HG03139 (cell line): ENCODE data around the gene LCA5.
"Not testable (repeated sequence)": the region's sequence is repeated elsewhere in the genome, so short reads cannot be mapped to it uniquely, and the experiment has no call there.

ENCODE experiments used
- ATAC-seq: cut with Tn5 transposase; IDR thresholded peaks from one replicate; pipeline ENCODE4 v1.9.1; 2021; ENCODE audit not compliant: unreplicated experiment

The LCA5 gene

GRCh38 chr6:79538106-79538971 is 1.1 kb upstream of the LCA5 start:
- ATAC-seq: no peak

DNA sequence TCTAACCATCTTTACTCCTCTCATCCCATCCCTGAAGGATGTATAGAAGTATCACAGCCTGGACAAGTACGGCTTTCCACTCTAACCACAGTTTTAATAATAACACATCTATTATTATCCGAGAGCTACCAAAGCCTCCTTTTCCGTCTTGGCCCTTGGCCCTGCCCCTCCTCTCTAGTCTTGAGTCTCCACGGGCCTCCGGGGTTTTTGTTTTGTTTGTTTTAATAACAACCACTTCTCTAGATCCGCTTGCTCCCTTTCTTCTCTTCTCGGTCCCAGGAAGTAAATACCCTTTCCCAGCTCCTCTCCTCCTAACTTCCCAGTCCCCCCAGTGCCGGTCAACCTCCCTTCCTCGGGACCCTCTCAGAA is 661 bp downstream of the LCA5 start:
- ATAC-seq: no peak

DNA sequence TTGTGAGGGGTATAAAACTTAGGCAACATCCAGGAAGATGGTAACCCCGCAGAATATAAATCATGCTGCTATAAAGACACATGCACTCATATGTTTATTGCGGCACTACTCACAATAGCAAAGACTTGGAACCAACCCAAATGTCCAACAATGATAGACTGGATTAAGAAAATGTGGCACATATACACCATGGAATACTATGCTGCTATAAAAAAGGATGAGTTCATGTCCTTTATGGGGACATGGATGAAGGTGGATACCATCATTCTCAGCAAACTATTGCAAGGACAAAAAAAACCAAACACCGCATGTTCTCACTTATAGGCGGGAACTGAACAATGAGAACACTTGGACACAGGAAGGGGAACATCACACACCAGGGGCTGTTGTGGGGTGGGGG is 7.7 kb downstream of the LCA5 start:
- ATAC-seq: not testable (repeated sequence)

GRCh38 chr6:79526897-79527296 is 10.3 kb downstream of the LCA5 start:
- ATAC-seq: no peak

GRCh38 chr6:79525272-79526100 is 11.7 kb downstream of the LCA5 start:
- no peak for ATAC-seq

DNA sequence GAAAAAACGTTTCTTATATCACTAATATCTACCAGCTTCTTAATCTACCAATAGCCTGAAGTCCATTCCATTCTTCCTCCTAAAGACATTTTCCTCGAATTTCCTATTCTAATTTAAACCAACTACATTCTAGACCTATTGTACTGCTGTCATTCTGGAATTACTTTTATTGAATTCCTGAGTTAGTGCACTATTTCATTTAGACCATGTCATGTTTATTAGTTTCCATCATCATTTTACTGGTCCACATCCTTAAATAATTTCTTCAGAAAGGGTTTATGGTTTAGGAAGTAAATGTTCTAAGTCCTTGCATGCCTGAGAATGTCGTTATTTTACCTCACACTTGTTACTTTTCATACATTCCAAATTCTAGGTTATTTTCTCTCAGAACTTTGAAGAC is 13.2 kb downstream of the LCA5 start:
- ATAC-seq: no peak

DNA sequence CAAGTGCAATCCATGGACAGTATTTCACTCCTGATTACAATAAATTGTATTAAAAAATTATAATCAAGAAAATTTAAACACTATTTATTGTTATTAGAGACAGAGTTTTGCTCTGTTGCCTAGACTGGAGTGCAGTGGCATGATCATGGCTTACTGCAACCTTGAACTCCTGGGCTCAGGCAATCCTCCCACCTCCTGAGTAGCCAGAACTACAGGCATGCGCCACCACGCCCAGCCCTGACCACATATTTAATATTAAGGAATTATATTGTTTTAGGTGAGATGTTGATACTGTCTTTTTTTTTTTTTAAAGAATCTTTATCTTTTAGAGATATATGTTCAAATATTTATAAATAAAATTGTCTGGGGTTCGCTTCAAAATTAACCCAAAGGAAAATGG is 14.6 kb downstream of the LCA5 start:
- no peak for ATAC-seq

- no peak for ATAC-seq
Observed at GRCh38 chr6:79520534-79520933, 16.7 kb downstream of the LCA5 start.

- ATAC-seq: no peak
Observed at GRCh38 chr6:79518842-79519241, 18.4 kb downstream of the LCA5 start.

- no peak for ATAC-seq
Observed at GRCh38 chr6:79515436-79515835, 21.8 kb downstream of the LCA5 start.

- ATAC-seq: no peak
Observed at GRCh38 chr6:79513111-79513510, 24.1 kb downstream of the LCA5 start.

- no peak for ATAC-seq
Observed at GRCh38 chr6:79512014-79512413, 25.2 kb downstream of the LCA5 start.

DNA sequence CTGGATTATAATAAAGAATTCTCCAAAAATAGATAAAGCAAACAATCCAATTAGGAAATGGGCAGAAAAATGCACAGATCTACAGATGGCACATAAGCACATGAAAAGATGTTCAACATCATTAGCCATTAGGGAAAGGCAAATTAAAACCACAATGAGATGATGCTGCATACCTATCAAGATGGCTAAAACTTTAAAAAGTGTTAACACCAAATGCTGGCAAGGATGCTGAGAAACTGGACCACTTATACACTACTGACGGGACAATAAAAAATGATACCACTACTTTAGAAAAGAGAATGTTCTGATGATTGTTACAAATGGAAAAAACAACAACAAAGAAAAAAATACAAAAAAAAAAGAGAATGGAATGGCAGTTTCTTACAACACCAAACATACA is 26.5 kb downstream of the LCA5 start:
- no peak for ATAC-seq

DNA sequence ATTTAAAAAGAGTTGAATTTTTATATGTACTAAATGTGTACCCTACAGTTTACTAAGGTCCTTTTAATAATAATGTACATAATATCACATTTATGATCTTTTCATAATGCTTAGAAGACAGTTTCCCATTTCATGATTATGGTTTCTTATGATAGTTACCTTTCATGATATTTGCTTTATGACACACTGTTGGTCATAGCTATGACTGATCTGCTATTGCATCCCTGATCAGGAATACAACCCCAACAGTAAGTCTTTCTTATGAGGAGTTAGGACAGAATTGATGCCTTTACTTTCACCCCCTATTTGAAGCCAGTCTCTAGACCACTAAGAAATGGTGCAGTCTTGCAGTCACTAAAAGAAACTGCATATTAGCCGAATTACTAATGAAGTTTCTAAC is 31.0 kb downstream of the LCA5 start:
- no peak for ATAC-seq

GRCh38 chr6:79504372-79504771 is 32.9 kb downstream of the LCA5 start:
- ATAC-seq: no peak

GRCh38 chr6:79498842-79499241 is 38.4 kb downstream of the LCA5 start:
- ATAC-seq: no peak

DNA sequence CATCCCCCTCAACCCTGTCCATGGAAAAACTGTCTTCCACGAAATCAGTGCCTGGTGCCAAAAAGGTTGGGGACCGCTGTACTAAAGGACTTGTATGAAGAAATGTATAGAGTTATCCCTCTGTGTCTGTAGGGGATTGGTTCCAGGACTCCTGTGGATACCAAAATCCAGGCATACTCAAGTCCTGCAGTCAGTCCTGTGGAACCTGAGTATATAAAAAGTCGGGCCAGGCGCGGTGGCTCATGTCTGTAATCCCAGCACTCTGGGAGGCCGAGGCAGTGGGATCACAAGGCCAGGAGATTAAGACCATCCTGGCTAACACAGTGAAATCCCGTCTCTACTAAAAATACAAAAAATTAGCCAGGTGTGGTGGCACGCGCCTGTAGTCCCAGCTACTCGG is 42.0 kb downstream of the LCA5 start:
- ATAC-seq: no peak

GRCh38 chr6:79494841-79495240 is 42.4 kb downstream of the LCA5 start:
- no peak for ATAC-seq

DNA sequence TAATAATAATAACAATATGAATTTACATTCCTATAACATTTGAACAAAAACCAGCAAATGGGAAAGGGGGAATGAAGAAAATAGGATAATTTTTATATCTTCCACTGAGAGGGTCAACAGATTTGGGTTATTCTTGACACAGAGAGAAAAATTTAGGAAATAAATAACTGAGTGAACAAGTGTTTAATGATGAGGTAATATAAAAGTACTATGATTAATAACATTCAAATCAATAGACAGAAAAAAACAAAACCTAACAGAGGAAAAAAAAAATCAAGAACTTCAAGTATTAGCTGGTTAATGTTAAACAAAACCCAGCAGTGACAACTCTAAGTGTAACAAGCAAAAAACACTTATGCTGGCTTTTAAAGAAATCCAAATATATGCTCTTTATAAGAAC is 66.5 kb downstream of the LCA5 start:
- ATAC-seq: no peak

DNA sequence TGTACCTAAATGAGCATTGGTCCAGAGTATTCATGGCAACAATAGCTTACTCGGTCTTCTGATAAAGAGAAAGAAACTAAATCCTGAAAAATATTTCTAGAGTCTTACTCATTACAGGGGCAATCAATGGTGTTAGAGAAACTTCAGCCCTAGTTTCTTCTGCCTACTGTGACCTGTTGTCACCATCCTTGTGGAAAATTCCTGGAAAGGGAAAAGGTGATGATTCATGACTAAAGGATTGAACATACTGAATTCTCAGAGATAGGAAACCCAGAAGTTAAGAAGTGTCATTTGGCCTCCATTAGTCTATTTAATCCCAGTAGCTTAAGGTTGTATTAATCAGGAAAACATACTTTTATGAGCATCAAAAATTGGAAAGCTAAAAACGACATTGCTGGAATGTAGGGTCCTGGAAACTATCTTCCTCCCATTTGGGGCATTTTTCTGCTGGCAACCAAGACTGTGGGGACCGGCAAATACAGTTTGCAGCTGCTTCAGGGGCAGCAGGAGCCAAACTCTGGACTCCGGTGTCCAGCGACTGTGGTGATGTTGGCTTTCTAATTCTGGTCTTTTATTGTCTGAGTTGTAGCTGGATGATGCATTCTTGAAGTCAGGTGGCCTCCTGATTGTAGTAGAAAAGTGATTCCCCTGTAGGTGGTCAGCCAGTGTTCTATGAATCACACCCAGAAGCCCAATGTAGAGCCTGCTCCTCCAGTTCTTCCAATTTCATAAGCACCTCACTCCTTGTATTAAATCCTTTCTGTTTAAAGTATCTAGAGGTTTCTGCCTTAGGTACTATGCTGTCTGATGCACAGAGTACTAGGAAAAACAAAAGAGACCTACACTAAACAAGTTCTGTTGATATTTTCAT is 67.6 kb downstream of the LCA5 start:
- no peak for ATAC-seq

DNA sequence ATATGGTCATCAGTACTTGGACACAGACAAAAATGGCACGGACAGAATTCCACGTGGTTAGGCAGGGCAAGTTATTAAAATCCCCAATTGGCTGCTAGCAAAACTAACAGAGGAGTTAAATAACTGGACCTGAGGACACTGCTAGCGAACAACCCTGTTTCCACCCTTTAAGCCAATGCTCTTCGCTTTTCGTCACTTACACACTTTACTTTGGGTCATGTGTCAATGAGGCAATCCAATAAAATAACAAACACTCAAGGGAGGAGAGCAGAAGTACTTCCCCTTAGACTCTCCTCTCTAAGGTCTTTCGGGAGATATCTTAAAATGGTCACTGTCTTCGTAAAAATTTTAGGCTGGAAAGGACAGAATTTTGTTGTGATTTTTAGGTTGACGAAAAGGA is 68.6 kb downstream of the LCA5 start:
- ATAC-seq: no peak
